Choroid plexus epithelial cell (primary cell): ENCODE measurements around the gene MPZL1.

Experiments used
- DNase-seq: peaks from one replicate; pipeline ENCODE4 v3.0.0-alpha.2; 2010; ENCODE audit warnings: low read depth
- H3K4me3 ChIP-seq: 2 replicates; pipeline ENCODE4 v1.5.1; 2011; ENCODE audit warnings: low read depth, mild to moderate bottlenecking, control low read depth, low read length, moderate library complexity
- TF ChIP-seq, protein P1 (sequence below): conservative IDR thresholded peaks from 2 replicates; pipeline ENCODE4 v1.5.1; 2011; ENCODE audit warnings: low read depth, mild to moderate bottlenecking, control low read depth, inconsistent platforms, low read length, moderate library complexity

MPZL1 gene

DNA sequence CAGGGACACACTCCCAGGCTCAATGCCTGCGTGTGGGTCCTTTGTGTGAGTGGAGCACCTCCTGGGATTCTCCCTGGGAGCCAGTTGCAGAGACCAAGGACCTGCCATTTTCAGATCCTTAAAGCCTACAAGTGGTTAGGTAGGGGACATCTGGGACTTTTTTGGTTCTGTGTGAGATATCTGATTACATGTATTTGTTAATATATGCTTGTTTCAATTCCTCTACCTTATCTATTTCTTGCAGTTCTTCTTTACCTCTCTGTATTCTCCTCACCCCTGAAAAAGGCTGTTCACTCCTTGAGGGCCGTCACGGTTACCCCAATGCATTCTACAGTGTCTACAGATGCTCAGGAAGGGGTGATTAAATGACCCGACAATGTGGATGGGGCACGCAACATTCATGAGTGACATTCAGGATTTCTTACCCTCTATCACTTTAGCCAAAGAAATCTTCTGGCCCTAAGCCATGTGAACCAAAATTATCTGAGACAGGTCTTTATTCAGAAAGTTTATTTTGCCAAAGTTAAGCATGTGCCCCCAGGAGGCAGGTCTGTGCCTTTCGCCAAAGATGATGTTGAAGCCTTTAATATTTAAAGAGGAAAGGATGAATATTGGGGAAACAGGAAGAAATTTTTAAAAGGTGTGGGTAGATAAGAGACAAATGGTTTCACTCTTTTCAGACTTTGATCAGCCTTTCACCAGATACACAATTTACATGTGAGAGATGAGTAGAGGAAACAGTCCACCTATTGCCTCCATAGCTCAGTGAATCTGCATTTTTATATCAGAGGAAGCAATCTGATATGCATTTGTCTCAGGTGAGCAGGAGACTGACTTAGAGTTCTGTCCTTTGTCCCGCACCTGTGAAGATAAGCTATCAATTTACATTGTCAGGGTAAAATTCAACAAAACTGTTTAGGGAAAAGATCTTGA lies 44.6 kb upstream of the MPZL1 start:
- no peak overlapping the region for H3K4me3 ChIP-seq

DNA sequence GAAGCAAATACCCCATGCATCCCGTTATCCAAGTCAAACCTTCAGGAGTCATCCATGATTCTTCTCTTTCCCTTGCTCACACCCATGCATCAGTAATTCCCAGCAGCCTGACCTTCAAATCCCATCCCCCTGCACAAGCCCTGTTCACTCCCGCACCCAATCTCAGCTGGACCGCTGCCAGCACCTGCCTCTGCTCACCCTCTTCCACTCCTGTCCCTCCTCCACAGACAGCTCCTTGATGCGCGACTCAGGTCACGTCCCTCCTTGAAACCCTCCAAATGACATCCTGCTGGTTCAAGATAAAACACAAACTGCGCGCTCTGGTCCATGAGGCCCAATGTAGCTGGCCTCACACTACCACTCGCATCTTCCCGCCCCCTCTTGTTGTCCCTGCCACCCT lies 43.4 kb upstream of the MPZL1 start:
- TF ChIP-seq, protein P1, sequence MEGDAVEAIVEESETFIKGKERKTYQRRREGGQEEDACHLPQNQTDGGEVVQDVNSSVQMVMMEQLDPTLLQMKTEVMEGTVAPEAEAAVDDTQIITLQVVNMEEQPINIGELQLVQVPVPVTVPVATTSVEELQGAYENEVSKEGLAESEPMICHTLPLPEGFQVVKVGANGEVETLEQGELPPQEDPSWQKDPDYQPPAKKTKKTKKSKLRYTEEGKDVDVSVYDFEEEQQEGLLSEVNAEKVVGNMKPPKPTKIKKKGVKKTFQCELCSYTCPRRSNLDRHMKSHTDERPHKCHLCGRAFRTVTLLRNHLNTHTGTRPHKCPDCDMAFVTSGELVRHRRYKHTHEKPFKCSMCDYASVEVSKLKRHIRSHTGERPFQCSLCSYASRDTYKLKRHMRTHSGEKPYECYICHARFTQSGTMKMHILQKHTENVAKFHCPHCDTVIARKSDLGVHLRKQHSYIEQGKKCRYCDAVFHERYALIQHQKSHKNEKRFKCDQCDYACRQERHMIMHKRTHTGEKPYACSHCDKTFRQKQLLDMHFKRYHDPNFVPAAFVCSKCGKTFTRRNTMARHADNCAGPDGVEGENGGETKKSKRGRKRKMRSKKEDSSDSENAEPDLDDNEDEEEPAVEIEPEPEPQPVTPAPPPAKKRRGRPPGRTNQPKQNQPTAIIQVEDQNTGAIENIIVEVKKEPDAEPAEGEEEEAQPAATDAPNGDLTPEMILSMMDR: no peak
- no peak overlapping the region for H3K4me3 ChIP-seq
- no peak for DNase-seq

More for the DNA sequence above, 44.6 kb upstream of the MPZL1 start:
- TF ChIP-seq, protein P1: no peak
- no peak for DNase-seq

DNA sequence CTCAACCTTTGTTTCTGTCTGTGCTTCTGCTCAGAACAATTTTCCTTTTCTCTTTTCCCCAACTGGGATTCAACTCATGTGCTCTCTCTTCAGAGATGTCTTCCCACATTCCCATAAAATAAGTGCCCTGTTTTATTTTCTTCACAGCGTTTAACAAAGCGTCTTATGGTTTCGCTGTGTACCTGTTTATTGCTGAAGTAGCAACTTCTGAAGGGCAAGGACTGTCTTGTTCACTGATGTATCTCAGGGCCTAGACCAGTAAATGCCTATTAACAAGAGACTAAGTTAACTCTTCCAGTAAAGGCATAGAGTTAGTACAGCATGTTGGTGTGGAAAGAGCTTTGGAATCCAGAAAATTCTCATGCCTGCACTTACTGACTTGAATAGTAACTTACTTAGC lies 42.9 kb upstream of the MPZL1 start:
- no peak for DNase-seq
- no peak overlapping the region for H3K4me3 ChIP-seq
- TF ChIP-seq, protein P1: no peak

DNA sequence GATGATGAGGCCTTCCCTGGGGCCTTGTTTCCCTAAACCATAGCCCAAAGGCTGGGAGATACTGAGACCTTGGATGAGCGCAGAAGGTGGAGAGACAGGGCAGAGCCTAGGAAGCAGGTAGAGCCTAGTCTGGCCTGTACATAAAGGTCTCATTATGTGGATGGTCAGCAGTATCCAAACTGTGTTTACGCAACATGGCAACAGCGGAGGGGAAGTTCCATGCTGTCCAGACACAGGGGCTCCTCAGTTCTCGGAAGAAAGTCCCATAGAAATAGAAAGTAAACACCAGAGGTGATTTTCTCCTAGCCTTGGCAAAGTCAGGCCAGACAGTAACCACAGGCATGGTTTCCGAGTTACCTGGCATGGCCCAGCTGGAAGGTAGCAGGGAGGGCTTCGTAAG lies 42.1 kb upstream of the MPZL1 start:
- H3K4me3 ChIP-seq: no peak overlapping the region
- TF ChIP-seq, protein P1: no peak
- DNase-seq: no peak

DNA sequence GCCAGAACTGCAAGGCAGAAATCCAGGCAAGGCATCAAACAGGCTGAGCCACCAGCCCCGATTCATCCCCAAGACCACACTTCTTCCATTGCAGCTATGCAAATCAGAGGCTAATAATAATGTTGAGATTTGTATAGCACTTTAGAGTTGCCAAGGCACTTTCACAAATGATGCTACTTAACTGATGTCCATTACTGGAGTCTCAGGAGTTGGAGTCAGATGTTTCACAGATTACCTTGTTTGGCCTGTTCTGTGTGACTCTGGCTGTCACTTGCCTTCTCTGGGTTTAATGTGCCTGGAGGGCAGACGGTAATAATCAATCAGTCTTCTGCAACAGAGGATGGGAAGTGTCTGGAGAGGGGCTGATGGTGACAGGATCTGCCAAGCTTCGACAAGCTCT lies 40.8 kb upstream of the MPZL1 start:
- no peak for DNase-seq
- H3K4me3 ChIP-seq: no peak overlapping the region
- TF ChIP-seq, protein P1: no peak

DNA sequence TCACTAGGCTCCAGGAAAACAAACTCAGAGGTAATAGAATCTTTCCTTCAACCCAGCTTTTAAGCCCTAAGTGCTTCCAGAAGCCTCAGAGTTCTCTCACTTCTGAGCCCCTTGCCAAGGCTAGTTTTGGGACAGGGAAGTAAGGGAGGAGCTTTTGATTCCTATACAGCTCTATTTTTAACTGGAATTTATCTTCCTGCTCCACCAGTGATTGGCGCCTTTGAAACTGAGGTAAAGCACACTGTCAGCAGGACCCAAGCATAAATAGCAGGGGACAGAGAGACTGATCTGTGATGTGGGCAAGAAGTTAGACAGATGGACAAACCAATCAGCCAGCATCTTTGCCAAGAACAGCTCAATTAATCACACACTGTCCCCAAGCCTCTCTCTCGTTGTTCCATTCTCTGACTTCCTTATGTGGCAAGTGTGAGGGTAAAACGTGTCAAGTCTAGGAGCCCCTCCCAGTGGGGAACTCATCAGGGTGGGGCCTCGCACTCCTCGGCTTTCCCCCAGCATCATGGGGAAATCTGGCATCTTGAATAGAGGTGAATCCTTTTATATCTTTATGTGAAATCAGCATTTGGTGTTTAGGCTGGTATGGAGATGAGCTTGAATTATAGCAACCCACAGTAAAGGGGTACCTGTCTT lies 40.2 kb upstream of the MPZL1 start:
- H3K4me3 ChIP-seq: no peak overlapping the region
- DNase-seq: no peak
- TF ChIP-seq, protein P1: no peak
